Duodenal mucosa (tissue), 2 donors: ENCODE results near the gene TAF10.

Source experiments
- H3K27ac ChIP-seq: one replicate; pipeline ENCODE4 v1.7.0; 2013; ENCODE audit warnings: low read depth, low read length
- H3K27me3 ChIP-seq, 2 donors: one replicate each; pipeline ENCODE4 v1.7.0; 2013; ENCODE audit warnings: low read length in 2 of 2, control low read depth in 1 of 2; ENCODE audit not compliant: insufficient read depth in 2 of 2, control insufficient read depth in 1 of 2
- H3K36me3 ChIP-seq, 2 donors: one replicate each; pipeline ENCODE4 v1.7.0; 2013; ENCODE audit warnings: low read length in 2 of 2, control low read depth in 1 of 2; ENCODE audit not compliant: insufficient read depth in 2 of 2, control insufficient read depth in 1 of 2
- H3K4me1 ChIP-seq, 2 donors: one replicate each; pipeline ENCODE4 v1.7.0; 2013; ENCODE audit warnings: low read length in 2 of 2, control low read depth in 1 of 2; ENCODE audit not compliant: insufficient read depth in 2 of 2, control insufficient read depth in 1 of 2
- H3K4me3 ChIP-seq, 2 donors: one replicate each; pipeline ENCODE4 v1.7.0; 2013; ENCODE audit warnings: low read length in 2 of 2, low read depth in 1 of 2
- H3K9ac ChIP-seq, 2 donors: one replicate each; pipeline ENCODE4 v1.7.0; 2013; ENCODE audit warnings: low read length in 2 of 2, low read depth in 1 of 2
- H3K9me3 ChIP-seq, 2 donors: one replicate each; pipeline ENCODE4 v1.7.0; 2013; ENCODE audit warnings: low read length in 2 of 2, control low read depth in 1 of 2; ENCODE audit not compliant: control insufficient read depth in 1 of 2

The TAF10 gene

GRCh38 chr11:6584528-6584927, 27.5 kb downstream of the TAF10 start:
- Histone ChIP-seq H3K4me3 (no peak overlapping the region), H3K4me1 (no peaks in the 10 kb centered on the region), H3K36me3 (peaks cover 0 to 8% of the 10 kb centered on the region in 2 donors), H3K27me3 (no peaks in the 10 kb centered on the region), H3K27ac (no peak overlapping the region), H3K9ac (no peak overlapping the region), H3K9me3 (peaks cover 5 to 18% of the 10 kb centered on the region in 2 donors)

GRCh38 chr11:6583584-6583983, 28.4 kb downstream of the TAF10 start:
- Histone ChIP-seq H3K9ac (no peak overlapping the region), H3K4me3 (no peak overlapping the region), H3K27me3 (no peaks in the 10 kb centered on the region), H3K9me3 (peaks cover 5 to 18% of the 10 kb centered on the region in 2 donors), H3K36me3 (peaks cover 0 to 8% of the 10 kb centered on the region in 2 donors), H3K27ac (no peak overlapping the region), H3K4me1 (no peaks in the 10 kb centered on the region)

GRCh38 chr11:6579681-6580080, 32.3 kb downstream of the TAF10 start:
- no peak overlapping the region for H3K9ac ChIP-seq
- H3K27ac ChIP-seq: no peak overlapping the region

GRCh38 chr11:6578134-6578533, 33.9 kb downstream of the TAF10 start:
- Histone ChIP-seq H3K27ac (no peak overlapping the region), H3K9me3 (no peaks in the 10 kb centered on the region), H3K9ac (no peak overlapping the region), H3K36me3 (peaks cover 0 to 6% of the 10 kb centered on the region in 2 donors), H3K27me3 (no peaks in the 10 kb centered on the region), H3K4me1 (no peaks in the 10 kb centered on the region), H3K4me3 (no peak overlapping the region)

More at GRCh38 chr11:6579681-6580080, 32.3 kb downstream of the TAF10 start:
- Histone ChIP-seq H3K4me1 (no peaks in the 10 kb centered on the region), H3K9me3 (peaks cover 5 to 15% of the 10 kb centered on the region in 2 donors), H3K36me3 (peaks cover 0 to 6% of the 10 kb centered on the region in 2 donors), H3K4me3 (no peak overlapping the region), H3K27me3 (no peaks in the 10 kb centered on the region)

- Histone ChIP-seq H3K27ac (no peak overlapping the region), H3K9ac (no peak overlapping the region), H3K36me3 (peaks cover 0 to 6% of the 10 kb centered on the region in 2 donors), H3K4me1 (no peaks in the 10 kb centered on the region), H3K27me3 (no peaks in the 10 kb centered on the region), H3K9me3 (no peaks in the 10 kb centered on the region), H3K4me3 (no peak overlapping the region)
These were observed 35.3 kb downstream of the TAF10 start for GRCh38 chr11:6576471-6577373.

- H3K4me3 ChIP-seq: no peak overlapping the region
- H3K27me3 ChIP-seq: no peaks in the 10 kb centered on the region
- no peaks in the 10 kb centered on the region for H3K9me3 ChIP-seq
These were observed 37.0 kb downstream of the TAF10 start for GRCh38 chr11:6574816-6575715.

GRCh38 chr11:6572215-6572614, 39.8 kb downstream of the TAF10 start:
- Histone ChIP-seq H3K4me3 (no peak overlapping the region), H3K36me3 (no peaks in the 10 kb centered on the region), H3K27ac (no peak overlapping the region), H3K27me3 (no peaks in the 10 kb centered on the region), H3K9ac (no peak overlapping the region), H3K4me1 (peaks cover 0 to 5% of the 10 kb centered on the region in 2 donors), H3K9me3 (no peaks in the 10 kb centered on the region)

More at GRCh38 chr11:6574816-6575715, 37.0 kb downstream of the TAF10 start:
- no peak overlapping the region for H3K9ac ChIP-seq
- H3K27ac ChIP-seq: no peak overlapping the region
- no peaks in the 10 kb centered on the region for H3K4me1 ChIP-seq
- peaks cover 0 to under 1% of the 10 kb centered on the region in 2 donors for H3K36me3 ChIP-seq

- H3K27ac ChIP-seq: no peak overlapping the region
- no peaks in the 10 kb centered on the region for H3K9me3 ChIP-seq
- no peak overlapping the region for H3K9ac ChIP-seq
- H3K4me3 ChIP-seq: no peak overlapping the region
- no peaks in the 10 kb centered on the region for H3K27me3 ChIP-seq
- no peaks in the 10 kb centered on the region for H3K36me3 ChIP-seq
- peaks cover 0 to 5% of the 10 kb centered on the region in 2 donors for H3K4me1 ChIP-seq
These were observed 40.5 kb downstream of the TAF10 start for GRCh38 chr11:6571434-6572008.

GRCh38 chr11:6570691-6571427, 41.2 kb downstream of the TAF10 start:
- no peaks in the 10 kb centered on the region for H3K27me3 ChIP-seq
- no peaks in the 10 kb centered on the region for H3K9me3 ChIP-seq
- H3K36me3 ChIP-seq: no peaks in the 10 kb centered on the region
- H3K27ac ChIP-seq: no peak overlapping the region
- H3K9ac ChIP-seq: no peak overlapping the region
- peaks cover 0 to 5% of the 10 kb centered on the region in 2 donors for H3K4me1 ChIP-seq
- H3K4me3 ChIP-seq: no peak overlapping the region
